ENCODE data around the gene CSNK2B.

DNA sequence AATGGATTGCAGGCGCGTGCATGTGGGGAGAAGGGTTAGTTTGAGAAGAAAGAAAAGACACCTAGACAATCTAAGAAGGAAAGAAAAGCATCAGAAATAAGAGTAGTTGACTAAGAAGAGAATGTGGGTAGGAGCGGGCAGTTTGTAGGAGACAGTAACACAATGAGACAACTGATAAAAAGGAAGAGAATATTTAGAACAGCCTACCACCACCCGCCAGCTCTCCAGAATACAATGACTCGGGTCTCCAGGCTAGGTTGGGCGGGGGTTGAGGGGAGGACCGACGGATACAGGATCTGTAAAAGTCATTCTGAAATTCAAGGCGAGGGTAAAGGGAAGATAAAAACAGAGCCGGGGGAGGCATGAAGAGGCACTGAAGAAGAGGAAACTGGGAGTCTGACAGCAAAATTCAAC, 36.5 kb downstream of the CSNK2B start:
- TF ChIP-seq, protein P1, sequence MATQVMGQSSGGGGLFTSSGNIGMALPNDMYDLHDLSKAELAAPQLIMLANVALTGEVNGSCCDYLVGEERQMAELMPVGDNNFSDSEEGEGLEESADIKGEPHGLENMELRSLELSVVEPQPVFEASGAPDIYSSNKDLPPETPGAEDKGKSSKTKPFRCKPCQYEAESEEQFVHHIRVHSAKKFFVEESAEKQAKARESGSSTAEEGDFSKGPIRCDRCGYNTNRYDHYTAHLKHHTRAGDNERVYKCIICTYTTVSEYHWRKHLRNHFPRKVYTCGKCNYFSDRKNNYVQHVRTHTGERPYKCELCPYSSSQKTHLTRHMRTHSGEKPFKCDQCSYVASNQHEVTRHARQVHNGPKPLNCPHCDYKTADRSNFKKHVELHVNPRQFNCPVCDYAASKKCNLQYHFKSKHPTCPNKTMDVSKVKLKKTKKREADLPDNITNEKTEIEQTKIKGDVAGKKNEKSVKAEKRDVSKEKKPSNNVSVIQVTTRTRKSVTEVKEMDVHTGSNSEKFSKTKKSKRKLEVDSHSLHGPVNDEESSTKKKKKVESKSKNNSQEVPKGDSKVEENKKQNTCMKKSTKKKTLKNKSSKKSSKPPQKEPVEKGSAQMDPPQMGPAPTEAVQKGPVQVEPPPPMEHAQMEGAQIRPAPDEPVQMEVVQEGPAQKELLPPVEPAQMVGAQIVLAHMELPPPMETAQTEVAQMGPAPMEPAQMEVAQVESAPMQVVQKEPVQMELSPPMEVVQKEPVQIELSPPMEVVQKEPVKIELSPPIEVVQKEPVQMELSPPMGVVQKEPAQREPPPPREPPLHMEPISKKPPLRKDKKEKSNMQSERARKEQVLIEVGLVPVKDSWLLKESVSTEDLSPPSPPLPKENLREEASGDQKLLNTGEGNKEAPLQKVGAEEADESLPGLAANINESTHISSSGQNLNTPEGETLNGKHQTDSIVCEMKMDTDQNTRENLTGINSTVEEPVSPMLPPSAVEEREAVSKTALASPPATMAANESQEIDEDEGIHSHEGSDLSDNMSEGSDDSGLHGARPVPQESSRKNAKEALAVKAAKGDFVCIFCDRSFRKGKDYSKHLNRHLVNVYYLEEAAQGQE (IDR thresholded peaks at IDR 0.05; ENCODE audit: insufficient read depth in 1 of 2, low read depth in 2 of 2, low read length in 1 of 2) = 0 out of 4 replicates have a peak, but pooled peaks of 1 of the 2 experiments have one; percentile 3
- TF ChIP-seq, protein P2, sequence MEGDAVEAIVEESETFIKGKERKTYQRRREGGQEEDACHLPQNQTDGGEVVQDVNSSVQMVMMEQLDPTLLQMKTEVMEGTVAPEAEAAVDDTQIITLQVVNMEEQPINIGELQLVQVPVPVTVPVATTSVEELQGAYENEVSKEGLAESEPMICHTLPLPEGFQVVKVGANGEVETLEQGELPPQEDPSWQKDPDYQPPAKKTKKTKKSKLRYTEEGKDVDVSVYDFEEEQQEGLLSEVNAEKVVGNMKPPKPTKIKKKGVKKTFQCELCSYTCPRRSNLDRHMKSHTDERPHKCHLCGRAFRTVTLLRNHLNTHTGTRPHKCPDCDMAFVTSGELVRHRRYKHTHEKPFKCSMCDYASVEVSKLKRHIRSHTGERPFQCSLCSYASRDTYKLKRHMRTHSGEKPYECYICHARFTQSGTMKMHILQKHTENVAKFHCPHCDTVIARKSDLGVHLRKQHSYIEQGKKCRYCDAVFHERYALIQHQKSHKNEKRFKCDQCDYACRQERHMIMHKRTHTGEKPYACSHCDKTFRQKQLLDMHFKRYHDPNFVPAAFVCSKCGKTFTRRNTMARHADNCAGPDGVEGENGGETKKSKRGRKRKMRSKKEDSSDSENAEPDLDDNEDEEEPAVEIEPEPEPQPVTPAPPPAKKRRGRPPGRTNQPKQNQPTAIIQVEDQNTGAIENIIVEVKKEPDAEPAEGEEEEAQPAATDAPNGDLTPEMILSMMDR (IDR thresholded peaks at IDR 0.05) = no peak
- TF ChIP-seq SIN3A (IDR thresholded peaks at IDR 0.05; ENCODE audit: borderline replicate concordance, insufficient read depth, low read depth, low read length) = no peak

Data from Panc1 (cell line).